Sciatic nerve (tissue), 2 donors: ENCODE data around the gene RNF115. TPM values are rescaled to one million over a fixed set of nuclear protein-coding genes. Genes with fewer than 3 reads are reported as not detected.

Experiments used
- ATAC-seq: fragments of 200-7000 bp; cut with Tn5 transposase; one replicate; pipeline ENCODE4 v1.9.1; 2020; ENCODE audit warnings: mild to moderate bottlenecking, moderate library complexity
- DNase-seq: peaks from one replicate; pipeline ENCODE4 v3.0.0-alpha.2; 2020; ENCODE audit warnings: low spot score
- intact Hi-C: fragments of 100-400 bp; cut with DNase I; formaldehyde crosslinking; loops from one replicate; pipeline ENCODE4 v1.14.2; 2022
- total RNA-seq: library from RNA; stranded (reverse); fragmentation: NEBNext Ultra II Directional; extraction: Animal tissue kit (Norgen Biotek cat#: 25700); gene quantifications from one replicate; pipeline ENCODE4 v1.2.1, GENCODE V29; 2021
- donor health status: DM: no; HTN: no; CAD: no.
- donor health status: DM: no; HTN: no; CAD: no.

The RNF115 gene
- total RNA-seq, result 19.9 TPM

DNA sequence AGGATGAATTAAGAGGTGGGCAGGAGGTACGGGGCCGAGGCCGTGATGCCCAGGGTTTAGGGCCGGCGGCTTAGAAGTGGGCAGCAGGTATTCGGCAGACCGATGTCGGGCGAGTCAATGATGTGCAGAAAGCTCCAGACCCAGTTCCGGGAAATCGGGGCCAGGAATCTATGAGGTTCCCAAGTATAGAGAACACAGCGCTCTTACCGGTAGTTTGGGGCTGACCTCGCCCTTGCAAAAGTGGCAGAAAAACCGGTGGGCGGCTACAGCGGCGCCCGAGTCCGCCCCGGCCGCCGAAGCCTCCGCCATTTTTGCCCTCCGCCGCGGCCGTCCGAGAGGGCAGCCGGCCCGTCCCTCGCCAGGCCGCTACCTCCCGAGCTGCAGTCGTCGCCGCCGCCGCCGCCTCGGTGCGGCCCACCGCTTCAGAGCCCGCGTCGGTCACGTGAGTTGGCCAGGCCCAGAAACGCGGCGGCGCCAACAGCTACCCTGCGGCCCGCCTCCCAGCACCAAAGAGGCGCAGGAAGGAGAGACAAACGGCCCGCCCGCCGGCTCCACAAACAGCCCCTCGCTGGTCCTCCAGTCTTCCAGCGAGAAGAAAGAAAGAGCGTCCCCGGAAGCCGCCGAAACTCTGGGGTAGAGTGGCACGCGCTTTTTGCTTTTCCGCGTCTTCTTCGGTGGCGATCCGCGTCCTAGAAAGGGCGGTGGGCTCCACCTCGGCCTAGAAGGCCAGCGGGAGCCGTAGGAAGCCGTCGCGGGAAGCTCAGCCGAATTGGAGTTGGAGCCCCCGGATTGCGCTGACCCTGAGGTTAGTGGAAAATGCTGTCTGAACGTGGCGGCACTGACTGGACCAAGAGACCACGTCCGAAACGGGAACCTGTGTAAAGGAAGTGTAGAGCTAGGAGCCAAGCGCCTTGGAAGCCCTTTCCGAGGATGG, at the start of gene RNF115, which contains the start of gene POLR3C:
TSS of gene RNF115 (minus strand) at position 531 of the 934 bp plus-strand sequence. CDS start at position 309, 222 bp downstream.
TSS of gene POLR3C (plus strand) at position 636 of the 934 bp plus-strand sequence. CDS start 1,577 bp downstream, outside the sequence.
- ATAC-seq (peak; percentile 97), DNase-seq (peak; percentile 94)
- intact Hi-C loops, result loop anchor here (10.0 kb wide), 1 partner anchor 49 kb away; no protein-coding TSS in a partner anchor

DNA sequence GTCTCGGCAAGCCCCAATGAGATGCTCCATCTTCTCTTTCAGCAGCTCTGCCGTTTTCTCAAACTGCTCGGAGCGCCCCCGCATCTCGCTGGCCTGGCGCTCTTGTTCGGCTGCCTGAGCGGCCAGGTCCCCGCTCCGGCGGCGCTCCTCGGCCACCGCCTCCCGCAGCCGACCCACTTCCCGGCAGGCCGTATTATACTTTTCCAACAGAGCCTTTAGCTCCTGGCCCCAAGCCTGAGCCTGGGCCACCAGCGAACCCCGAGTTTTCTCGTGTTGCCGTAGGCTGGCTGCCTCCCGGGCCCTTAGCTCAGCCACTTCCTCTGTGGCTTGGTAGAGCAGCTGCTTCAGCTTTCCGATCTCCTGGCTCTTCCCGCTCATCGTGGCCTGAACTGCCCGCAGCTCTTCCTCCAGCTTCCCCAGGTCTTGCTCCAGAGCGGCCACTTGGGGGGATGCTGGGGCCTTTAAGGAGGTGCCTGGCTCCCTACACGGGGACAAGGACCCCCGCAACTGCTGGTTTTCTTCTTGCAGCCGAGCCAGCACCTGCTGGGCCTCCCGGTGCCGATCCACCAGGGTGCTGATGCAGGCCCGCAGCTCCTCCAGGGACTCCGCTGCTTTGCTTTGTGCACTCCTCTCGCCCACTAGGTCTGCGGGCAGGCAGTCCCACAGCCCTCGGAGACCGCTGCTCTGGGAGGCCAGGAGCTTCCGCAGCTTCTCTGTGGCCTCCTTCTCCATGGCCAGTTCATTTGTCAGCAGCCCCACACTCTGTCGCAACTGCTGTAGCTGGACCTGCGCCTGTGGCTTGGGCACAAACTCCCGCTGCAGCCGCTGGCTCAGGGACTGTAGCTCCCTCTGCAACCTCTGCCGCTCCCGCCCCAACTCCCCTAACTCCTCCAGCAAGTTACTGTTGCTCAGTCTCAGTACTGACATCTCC, 48.4 kb upstream of the RNF115 start:
- ATAC-seq (peak; percentile 86), DNase-seq (peak; percentile 71)
- intact Hi-C loops, result no loop called here

DNA sequence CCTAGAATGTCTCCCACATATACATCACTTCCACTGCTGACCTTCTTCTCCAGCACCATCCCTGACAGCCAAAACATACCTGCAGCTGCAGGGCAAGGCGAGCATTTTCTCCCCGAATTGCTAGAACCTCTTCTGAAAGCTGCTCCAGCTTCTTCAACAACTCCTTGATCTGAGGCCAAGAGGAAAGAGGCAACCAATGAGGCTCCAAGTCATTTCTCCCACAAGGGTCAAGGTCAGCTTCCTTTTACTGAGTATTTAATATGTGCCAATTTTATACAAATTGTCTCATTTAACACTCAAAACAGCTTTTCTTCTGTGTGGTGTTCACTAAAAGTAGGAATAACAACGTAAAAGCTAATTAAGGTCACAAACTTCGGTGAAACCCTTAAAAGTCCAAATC, 44.3 kb upstream of the RNF115 start:
- DNase-seq, result no peak
- no peak for ATAC-seq
- intact Hi-C loops, result no loop called here

DNA sequence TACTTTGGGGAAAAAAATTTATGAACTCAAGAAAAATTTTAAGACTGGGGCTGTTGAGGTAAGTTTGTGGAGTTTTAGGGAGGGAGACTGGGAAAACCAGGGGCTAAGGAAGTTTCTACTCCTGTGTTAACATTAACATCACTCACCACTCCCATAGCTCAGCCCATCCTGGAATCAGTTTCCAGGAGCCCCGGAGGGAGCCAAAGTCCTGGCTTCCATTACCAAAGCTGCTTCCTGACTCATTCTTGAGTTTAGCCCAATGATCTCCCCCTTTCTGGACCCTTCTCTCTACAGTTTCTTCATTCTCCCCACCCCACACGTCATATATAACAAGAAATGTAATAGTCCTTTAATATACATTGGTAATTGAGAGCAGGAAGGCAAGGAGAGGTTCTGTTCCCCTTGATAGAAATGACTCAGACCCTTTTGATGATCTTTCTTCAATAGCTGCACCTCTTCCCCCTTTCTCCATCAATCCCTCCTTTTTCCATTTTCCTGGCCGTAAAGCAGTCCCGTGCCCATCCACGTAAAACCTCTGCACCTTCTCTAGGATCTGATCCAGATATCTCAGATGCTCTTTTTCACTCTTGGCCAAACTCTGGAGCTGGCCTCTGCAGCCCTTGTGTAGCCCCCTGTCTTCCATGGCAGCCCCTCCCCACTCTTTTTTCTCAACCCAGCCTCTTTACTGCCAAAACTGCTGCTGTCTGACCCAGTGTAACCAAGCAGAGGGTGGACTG, 39.6 kb upstream of the RNF115 start:
- intact Hi-C loops, result no loop called here
- DNase-seq (no peak), ATAC-seq (no peak)

DNA sequence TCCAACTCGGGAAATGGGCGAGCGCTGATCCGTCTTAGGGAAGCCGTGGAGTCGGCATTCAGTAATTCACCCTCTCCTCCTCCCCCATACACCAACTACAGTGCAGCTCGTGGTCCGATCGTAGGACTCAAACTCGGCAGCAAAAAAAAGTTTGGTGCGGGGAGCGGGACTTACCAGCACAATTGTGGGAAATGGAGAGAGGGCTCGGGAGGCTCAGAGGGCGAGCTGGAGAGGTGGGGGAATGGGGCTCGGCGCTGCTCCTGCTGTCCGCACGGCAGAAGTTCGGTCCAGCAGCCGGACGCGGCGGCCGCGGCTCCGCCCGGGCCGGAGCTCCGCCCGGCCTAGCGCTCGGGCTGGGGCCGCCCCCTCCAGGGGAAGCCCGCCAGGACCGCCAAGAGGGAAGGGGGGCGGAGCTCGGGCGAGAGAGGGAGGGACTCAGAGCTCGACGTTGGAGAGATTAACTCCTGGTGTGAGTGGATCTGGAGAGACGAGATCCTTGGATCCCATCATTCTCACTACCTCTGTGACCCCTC, 35.7 kb upstream of the RNF115 start:
- DNase-seq (peak; percentile 95), ATAC-seq (peak; percentile 90)
- intact Hi-C loops, result no loop called here

DNA sequence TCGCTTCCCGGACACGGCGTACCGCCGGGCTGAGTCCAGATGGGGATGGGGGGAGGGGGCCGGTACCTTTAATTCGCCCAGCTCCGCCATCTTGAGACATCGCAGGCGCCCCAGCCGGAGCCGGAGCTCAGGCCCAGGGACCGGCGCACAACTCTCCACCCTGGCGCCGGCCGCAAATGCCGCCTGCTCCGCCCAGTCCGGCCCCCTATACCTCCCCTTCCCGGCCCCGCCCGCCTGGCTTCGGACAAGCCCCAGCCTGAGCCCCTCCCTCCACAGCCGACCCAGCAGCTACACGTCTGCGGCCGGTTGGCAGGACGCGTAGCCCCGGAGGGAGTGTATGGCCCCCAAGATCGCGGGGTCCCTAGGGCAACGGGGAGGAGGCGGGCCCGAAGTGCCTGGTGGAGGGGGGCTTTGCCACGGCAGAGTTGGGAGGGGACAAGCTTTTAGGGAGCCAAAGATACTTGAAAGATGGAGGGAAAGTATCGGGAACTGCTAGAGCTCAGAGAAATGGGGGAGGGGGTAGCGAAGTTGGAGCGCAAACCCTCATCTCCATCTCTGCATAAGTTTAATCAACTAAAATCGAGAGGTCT, 35.1 kb upstream of the RNF115 start, which contains the start of gene PIAS3:
TSS of gene PIAS3 (minus strand) at position 181 of the 590 bp plus-strand sequence. CDS start at position 90, 91 bp downstream.
- DNase-seq, result peak; percentile 97
- intact Hi-C loops, result no loop called here
- peak; percentile 97 for ATAC-seq

DNA sequence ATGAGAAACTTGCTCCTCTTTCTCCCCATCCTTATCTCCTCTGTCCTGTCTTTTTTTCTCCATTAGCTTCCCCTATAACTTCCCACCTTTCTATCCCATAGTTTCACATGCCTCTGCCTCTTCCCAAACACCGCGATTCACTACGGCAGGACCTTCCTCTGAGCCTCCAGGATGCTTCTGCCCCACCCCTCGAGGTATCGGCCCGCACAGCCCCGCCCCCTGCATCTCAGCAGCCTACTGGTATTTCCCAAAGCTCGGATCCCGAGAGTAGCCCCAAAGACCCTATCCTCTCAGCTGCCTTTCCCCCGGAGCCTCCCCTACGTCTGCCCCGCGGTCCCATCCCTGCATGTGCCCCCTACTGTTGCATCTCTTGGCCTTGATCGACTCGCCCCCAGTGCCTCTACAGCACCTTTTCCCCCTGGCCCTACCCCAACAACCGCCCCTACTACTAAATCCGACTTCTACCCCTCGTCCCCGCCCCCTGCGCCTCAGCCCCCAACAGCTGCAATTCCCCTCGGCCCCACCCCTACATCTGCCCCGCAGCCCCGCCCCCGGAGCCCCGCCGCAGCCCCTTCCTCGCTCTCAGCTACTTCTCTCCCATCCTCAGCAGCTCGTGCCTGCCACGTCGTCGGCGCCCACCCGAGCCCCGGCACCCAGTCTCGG, 34.5 kb upstream of the RNF115 start:
- intact Hi-C loops, result no loop called here
- DNase-seq, result peak; percentile 79
- peak; percentile 35 for ATAC-seq

DNA sequence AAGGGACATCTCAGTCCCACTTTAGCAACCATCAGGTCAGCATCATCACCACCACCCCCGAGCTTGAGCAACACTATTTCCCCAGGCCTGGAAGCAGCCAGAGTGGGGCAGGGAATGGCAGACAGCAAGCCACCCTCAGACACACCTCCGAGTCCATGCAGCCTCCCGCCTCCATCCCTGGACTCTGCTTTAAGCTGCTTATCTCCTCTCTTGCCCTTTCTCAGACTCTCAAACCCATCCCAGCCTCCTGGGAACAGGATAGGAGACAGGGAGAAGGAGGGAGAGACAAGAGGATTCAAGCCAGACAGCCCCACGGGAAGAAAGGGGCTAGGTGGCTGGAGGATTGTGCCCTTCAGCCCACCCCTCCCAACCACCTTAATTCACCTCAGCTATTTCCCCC, 33.3 kb upstream of the RNF115 start:
- DNase-seq (no peak), ATAC-seq (no peak)
- intact Hi-C loops, result no loop called here

DNA sequence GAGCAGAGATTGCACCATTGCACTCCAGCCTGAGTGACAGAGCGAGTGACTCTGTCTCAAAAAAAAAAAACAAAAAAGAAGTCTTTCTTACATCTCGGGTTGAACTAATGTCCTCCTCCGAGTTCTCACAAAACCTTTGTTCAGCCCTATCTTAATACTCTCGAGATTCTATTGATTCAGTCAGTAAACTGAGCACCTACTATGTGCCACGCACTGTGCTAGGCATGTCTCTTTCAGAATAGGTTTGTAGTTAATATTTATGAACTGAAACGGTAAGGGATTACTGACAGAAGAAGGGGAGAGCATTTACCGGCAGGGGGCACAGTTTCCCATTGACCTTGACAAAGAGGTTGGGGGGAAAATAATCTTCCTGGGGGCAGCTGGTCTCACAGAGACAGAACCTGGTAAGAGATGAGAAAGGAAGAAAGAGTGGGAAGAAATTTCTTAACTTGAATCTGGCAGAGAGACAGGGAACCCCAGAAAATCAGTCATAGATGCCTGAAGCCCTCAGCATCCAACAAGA, 31.6 kb upstream of the RNF115 start:
- ATAC-seq, result no peak
- no peak for DNase-seq
- intact Hi-C loops, result no loop called here

DNA sequence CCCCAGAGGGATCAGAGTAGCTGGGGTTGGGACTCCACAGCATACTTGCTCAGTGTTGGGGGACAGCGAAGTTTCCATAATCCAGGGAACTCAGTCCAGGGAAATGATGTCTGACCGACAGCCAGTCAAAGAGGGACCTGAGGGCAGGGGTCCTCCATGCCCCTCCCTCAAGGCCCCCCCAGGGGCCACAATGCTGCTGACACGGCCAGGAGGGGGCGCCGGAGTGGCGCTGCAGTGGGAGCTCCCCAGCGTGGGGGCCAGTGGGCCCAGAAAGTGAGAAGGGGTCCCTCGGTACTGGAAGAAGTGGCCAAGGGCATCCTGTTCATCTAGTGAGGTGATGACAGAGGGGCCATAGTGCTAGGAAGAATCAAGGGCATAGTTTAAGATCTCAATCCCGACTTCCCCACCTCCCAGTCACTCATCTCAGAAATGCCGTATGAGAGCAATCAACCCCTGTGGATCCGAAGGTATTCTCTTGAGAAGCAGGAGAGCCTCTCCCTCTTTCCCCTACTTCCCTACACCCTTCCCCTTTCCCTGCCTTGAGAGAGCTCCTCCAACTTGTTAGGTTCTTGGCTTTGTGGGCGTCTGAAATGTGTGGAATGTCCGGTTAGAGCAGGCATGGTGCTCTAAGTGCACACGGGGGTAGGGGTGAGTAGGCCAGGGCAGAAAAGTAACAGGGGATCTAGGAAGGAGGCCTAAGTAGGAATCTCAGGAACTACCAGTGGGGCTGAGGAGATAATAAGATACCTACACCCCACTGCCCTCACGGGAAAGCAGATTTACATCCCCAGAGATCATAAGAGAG, 25.7 kb upstream of the RNF115 start:
- intact Hi-C loops, result no loop called here
- DNase-seq (no peak), ATAC-seq (no peak)

DNA sequence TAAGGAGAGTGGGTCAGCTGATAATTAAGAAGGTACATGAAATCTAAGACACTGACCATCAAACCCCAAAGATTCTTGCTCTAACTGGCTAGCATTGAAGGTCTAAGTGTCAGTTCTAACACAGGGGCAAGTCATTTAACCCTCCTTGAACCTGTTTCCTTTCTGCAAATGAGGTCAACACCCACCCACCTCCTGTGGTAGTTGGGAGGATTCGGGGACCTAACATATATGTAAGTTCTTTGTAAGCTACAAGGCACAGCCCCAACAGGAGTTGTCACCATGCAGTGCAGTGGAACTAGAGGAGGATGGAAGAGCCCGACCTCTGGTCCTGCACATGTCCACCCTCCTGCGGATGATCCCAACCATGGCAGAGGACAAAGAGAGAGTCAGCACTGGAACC, 23.9 kb upstream of the RNF115 start:
- no peak for DNase-seq
- intact Hi-C loops, result no loop called here
- no peak for ATAC-seq

DNA sequence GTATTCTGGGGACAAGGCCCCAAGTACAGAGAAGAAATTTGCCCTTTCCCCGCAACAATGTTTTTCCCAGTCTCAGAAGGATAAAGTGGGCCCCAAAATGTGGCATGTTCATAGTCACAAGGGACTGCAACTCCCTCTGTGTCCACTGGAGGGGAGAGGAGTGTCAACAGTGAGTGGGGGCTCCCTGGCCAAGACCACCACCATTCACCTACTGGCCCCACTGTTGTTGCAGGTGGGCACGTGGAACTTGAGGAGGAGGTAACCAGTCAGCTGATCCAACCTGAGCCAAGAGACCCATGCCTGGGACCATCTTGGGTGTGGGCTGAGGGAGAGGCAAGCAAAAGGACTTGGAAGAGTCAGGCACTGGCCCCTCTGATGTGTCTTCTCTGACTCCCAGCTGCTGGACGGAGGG, 22.3 kb upstream of the RNF115 start:
- intact Hi-C loops, result no loop called here
- DNase-seq (no peak), ATAC-seq (peak; percentile 58)

DNA sequence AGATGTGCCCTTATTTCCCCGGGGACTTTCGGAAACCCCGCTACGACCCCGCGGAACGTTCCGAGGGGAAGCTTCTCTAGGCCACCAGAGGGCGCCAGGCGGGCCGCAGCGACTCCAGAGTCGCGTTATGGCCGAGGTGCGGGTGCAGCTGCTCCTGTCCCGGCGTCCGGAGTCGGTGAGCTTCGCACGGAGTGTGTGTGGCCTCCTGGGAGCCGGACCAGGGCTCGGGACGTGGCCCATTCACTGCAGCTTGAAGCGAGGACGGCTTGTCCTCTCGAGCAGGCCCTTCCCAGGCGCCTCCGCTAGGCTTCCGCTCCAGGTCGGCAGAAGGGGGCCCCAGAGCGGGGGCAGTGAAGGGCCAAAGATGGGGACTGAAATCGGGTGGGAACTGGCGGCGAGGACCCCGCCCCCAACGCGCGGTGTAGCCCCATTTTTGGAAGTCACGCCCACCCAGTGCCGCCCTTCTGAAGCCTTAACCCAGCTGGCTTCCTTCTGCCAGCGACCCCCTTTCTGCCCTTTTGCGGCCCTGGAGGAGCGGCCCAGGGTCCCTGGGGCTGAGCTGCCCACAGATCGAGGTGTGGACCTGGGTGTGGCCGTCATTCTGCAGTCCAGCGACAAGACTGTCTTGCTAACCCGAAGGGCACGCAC, 21.7 kb upstream of the RNF115 start, which contains the start of gene NUDT17:
TSS of gene NUDT17 (plus strand) at position 117 of the 648 bp plus-strand sequence. CDS start at position 128, 11 bp downstream.
- DNase-seq, result peak; percentile 89
- peak; percentile 88 for ATAC-seq
- intact Hi-C loops, result no loop called here

DNA sequence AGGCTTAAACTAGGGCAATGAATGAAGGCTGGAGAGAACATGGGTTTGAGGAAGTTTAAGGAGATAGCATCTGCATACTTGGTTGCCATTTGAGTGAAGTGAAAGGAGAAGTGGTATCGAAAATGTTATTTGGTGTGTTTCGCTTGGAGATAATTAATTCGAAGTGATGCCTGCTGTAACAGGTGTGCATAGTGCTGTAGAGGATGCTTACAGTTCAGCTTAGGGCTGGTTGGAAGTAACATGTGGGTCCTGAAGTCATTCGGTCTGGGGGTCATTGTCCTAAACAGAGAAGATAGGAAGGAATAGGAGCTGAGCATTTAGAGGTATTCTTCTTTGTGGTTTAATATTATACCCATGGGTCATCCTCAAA, 21.2 kb upstream of the RNF115 start:
- intact Hi-C loops, result no loop called here
- DNase-seq (no peak), ATAC-seq (peak; percentile 46)

DNA sequence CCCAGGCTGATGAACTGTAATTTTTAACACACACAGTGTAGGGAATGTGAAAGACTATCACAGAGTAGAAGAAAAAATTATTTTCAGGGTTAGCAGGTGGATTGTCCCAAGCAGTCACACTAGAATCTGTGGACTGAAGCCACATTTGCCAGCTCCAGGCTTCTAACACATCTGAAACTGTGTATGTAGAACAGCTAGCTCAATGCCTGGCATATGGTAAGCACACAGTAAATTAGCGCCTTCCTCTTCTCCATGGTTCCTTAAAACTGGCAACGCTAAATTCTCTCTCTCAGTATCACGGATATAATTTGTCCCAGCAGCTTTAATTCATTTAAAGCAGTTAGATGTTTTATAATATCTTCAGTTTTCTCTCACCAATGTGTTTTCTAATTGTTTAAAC, 19.1 kb upstream of the RNF115 start:
- no peak for ATAC-seq
- intact Hi-C loops, result no loop called here

DNA sequence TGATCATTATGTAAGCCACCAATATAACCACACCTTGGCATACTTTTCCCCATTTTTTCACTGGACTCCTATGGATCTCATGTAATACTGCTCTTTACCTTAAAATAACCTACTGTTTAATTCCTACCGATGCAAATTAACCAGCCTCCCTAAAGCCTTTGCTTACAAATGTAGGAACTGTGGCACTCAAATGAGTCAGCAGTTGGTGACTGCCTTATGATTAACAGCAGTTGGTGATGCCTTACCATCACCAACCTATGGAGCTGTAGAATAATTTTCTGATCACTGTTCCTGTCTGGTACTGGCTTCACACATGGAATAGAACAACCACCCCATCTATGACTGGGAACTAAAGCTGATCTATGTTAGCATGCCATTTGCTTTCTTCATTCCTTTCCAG, 13.8 kb upstream of the RNF115 start:
- DNase-seq (no peak), ATAC-seq (no peak)
- intact Hi-C loops, result no loop called here

More for the DNA sequence above, 19.1 kb upstream of the RNF115 start:
- no peak for DNase-seq
